ENCODE data around the gene TMEM120A. TPM values are rescaled to one million over a fixed set of nuclear protein-coding genes. Genes with fewer than 3 reads are reported as not detected.

The TMEM120A gene
- total and polyA plus RNA-seq, 4 donors: 15.7 to 90.1 (median 57.6) TPM

DNA sequence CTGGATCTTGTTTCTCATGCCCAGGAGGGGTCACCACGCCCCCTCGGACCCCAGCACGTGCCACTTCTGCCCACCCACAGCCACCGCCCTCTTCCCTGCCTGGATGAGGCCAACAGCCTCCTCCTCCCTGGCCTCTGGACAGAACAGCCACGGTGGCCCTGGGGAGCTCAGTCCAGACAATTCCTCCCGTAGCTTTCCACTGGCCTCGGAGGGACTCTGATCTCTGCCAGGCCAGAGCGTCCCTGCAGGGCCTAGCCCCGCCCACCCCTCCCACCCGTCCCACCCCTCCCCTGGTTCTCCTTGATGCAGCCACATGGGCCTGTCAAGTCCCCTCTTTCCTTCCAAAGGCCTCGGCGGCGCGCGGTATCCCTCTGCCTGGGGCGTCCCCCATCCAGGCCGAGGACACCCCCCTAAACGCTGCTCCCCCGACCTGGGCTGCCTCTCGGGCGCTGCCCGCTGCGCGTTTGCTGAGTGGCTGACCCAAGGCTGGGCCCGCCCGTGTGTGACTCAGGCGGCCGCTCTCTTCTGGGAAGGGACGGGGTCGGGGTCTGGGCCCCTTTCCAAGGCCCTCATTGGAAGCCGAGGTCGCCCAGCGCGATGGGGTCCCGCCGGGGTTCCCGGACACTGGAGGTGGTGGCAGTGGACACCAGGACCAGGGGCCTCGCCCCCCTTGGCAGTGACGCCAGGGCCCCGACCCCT is 557 bp downstream of the TMEM120A start:
- no peak for TF ChIP-seq CTCF (IDR thresholded peaks at IDR 0.05; ENCODE audit: control extremely low read depth, extremely low read depth)
- peak; percentile 58 to 65 (median 60) for DNase-seq
- Histone ChIP-seq H3K9ac (ENCODE audit: insufficient read depth in 1 of 2, low read length in 2 of 2) (peak overlapping the region in 1 of 2 donors; percentile 57), H3K36me3 (ENCODE audit: control insufficient read depth in 4 of 4, insufficient read depth in 4 of 4, low read length in 4 of 4) (peaks cover 0 to 16% (median 3%) of the 10 kb centered on the region in 4 donors), H3K4me3 (peak overlapping the region; percentile 83), H3K27me3 (ENCODE audit: control insufficient read depth in 3 of 3, insufficient read depth in 3 of 3, low read length in 2 of 3) (no peaks in the 10 kb centered on the region), H3K9me3 (ENCODE audit: control insufficient read depth in 4 of 4, insufficient read depth in 3 of 4, low read length in 3 of 4) (no peaks in the 10 kb centered on the region), H3K27ac (ENCODE audit: low read depth in 1 of 2, low read length in 1 of 2) (peak overlapping the region; percentile 91 to 96), H3K4me1 (ENCODE audit: control insufficient read depth in 5 of 5, insufficient read depth in 5 of 5, low read length in 5 of 5) (peaks cover 0 to 21% (median 7%) of the 10 kb centered on the region in 5 donors)
- ATAC-seq (ENCODE audit: insufficient read depth, low FRiP score): peak; percentile 47
- WGBS, 2 donors: 3 to 4% methylated on average over 33 to 40 of the region's 40 CpGs

DNA sequence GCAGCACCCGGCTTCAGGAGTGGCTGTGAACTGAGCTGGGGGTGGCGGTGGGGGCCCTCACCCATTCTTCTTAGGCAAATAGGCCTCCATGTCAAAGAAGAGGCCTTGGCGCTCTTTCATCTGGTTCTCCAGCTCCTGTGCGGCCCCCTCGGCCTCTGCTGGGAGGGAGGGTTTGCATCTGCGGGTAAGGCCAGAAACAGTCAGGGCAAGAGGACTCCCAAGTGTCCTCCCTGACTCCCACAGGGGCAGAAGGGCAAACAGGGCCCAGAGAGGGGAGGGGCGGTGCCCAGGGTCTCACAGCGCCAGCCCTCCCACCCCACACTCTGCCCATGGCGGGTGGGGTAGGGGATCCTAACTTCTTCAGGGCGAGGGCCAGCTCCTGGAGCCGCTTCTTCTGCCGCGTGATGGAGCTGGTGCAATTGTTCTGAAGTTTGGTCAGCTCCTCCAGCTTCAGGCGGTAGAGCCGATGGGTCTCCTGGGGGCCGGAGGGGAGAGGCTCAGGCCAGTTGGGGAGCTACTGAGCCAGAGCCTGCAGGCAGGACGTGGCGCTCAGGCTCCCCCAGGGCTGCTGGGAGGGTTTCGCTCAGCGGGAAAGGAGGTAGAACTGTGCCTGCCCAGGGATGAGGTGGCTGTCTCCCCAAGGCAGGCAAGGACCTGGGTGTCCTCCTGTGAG is 2.2 kb downstream of the TMEM120A start:
- H3K9me3 ChIP-seq (ENCODE audit: control insufficient read depth in 4 of 4, insufficient read depth in 3 of 4, low read length in 3 of 4): no peaks in the 10 kb centered on the region
- 93 to 96% methylated on average over 20 of the region's 20 CpGs for WGBS, 2 donors
- H3K36me3 ChIP-seq (ENCODE audit: control insufficient read depth in 4 of 4, insufficient read depth in 4 of 4, low read length in 4 of 4): peaks cover 0 to 11% (median 7%) of the 10 kb centered on the region in 4 donors
- H3K4me3 ChIP-seq: no peak overlapping the region
- H3K9ac ChIP-seq (ENCODE audit: insufficient read depth in 1 of 2, low read length in 2 of 2): no peak overlapping the region
- no peak for TF ChIP-seq CTCF (IDR thresholded peaks at IDR 0.05; ENCODE audit: control extremely low read depth, extremely low read depth)
- H3K27ac ChIP-seq (ENCODE audit: low read depth in 1 of 2, low read length in 1 of 2): peak overlapping the region in 1 of 2 donors; percentile 15
- ATAC-seq (ENCODE audit: insufficient read depth, low FRiP score): no peak
- H3K27me3 ChIP-seq (ENCODE audit: control insufficient read depth in 3 of 3, insufficient read depth in 3 of 3, low read length in 2 of 3): no peaks in the 10 kb centered on the region
- no peak for DNase-seq
- peaks cover 0 to 21% (median 7%) of the 10 kb centered on the region in 5 donors for H3K4me1 ChIP-seq (ENCODE audit: control insufficient read depth in 5 of 5, insufficient read depth in 5 of 5, low read length in 5 of 5)

DNA sequence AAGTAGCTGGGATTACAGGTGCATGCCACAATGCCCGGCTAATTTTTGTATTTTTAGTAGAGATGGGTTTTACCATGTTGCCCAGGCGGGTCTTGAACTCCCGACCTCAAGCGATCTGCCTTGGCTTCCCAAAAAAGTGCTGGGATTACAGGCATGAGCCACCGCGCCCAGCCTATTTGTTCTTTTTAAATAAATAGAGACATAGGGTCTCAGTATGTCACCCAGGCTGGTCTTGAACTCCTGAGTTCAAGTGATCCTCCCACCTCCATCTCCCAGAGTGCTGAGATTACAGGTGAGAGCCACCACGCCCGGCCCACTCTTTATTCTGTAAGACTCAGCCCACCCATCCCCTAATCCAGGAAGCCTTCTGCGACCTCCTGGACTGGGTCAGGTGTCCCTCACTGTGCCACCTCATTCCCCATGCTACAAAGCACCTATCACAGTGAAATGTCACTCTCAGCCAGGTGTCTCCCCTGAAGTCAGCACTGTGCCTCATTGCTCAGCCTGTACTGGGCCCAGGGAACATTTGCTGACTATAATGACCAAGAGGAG is 2.8 kb downstream of the TMEM120A start:
- TF ChIP-seq CTCF (IDR thresholded peaks at IDR 0.05; ENCODE audit: control extremely low read depth, extremely low read depth): no peak
- H3K9me3 ChIP-seq (ENCODE audit: control insufficient read depth in 4 of 4, insufficient read depth in 3 of 4, low read length in 3 of 4): no peaks in the 10 kb centered on the region
- no peaks in the 10 kb centered on the region for H3K27me3 ChIP-seq (ENCODE audit: control insufficient read depth in 3 of 3, insufficient read depth in 3 of 3, low read length in 2 of 3)
- H3K27ac ChIP-seq (ENCODE audit: low read depth in 1 of 2, low read length in 1 of 2): no peak overlapping the region
- H3K4me3 ChIP-seq: no peak overlapping the region
- no peak for ATAC-seq (ENCODE audit: insufficient read depth, low FRiP score)
- no peak for DNase-seq
- peaks cover 0 to 17% (median 6%) of the 10 kb centered on the region in 4 donors for H3K36me3 ChIP-seq (ENCODE audit: control insufficient read depth in 4 of 4, insufficient read depth in 4 of 4, low read length in 4 of 4)
- no peak overlapping the region for H3K9ac ChIP-seq (ENCODE audit: insufficient read depth in 1 of 2, low read length in 2 of 2)
- H3K4me1 ChIP-seq (ENCODE audit: control insufficient read depth in 5 of 5, insufficient read depth in 5 of 5, low read length in 5 of 5): peaks cover 0 to 21% (median 7%) of the 10 kb centered on the region in 5 donors
- WGBS, 2 donors: 97 to 99% methylated on average over 9 of the region's 9 CpGs

All from lung (tissue), 12 donors.